GM18861 (cell line): ENCODE results near the gene MAP2K5.
A peak's percentile ranks its signal among the peaks of the same experiment; 100 is the strongest.

Experiments used
- ATAC-seq: cut with Tn5 transposase; IDR thresholded peaks from one replicate; pipeline ENCODE4 v1.9.1; 2021; ENCODE audit not compliant: unreplicated experiment

Gene MAP2K5

GRCh38 chr15:67556976-67557570 is 14.6 kb downstream of the MAP2K5 start:
- no peak for ATAC-seq

DNA sequence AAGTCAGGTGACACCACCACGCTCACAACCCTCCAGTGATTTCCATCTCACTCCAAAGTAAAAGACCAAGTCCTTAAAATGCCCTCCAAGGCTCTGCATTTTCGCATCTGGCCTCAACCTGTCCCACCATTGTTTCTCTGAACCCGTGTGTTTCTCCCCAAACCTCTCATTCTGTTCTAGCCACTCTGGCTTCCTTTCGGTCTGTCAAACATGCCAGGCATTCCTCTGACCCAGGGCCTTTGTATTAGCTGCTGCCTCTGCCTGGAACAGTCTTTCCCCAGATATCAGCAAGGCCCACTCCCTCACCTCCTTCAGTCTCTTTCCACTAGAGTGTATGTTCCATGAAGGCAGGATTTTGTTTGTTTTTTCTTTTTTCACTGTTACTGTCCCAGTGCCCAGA is 16.0 kb downstream of the MAP2K5 start:
- ATAC-seq: no peak

- ATAC-seq: no peak
These were observed 16.7 kb downstream of the MAP2K5 start for GRCh38 chr15:67559158-67559557.

DNA sequence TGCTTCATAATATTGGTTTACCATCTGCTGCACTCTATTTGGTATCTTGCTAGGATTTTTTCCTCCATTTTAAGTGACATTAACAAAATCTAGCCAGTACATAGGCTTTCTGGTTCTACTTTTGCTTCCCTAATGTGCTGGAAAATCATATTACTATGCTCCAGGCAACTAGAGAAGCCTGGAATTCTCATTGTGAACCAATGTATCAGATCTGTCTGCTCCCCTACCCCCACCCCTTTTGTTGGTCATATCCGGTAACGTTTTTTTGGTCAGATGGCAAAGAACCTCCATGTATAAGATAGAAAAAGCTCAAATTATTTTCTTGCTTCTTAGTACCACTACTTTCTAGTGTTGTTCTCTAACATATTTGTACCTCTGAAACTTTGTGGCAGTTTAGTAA is 17.1 kb downstream of the MAP2K5 start:
- no peak for ATAC-seq

DNA sequence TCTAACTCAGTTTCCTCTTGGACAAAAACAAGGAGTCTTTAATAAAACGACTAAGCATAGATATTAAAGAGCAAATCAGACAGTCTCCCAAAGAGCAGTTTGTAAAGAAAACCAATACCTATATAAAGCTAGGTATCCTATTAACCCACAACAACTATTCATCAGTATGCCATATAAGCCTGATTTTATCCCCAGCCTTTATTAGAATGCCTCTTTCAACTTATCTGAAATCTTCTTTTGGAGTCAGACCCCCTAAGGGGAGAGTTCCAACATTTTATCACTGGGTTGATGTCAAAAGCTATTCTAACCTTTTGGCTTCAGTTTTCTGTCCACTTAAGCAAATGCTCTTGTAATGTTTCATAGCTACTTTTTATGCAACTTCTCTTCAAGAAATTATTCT is 17.8 kb downstream of the MAP2K5 start:
- ATAC-seq: no peak

- no peak for ATAC-seq
These were observed 20.6 kb downstream of the MAP2K5 start for GRCh38 chr15:67563092-67563491.

DNA sequence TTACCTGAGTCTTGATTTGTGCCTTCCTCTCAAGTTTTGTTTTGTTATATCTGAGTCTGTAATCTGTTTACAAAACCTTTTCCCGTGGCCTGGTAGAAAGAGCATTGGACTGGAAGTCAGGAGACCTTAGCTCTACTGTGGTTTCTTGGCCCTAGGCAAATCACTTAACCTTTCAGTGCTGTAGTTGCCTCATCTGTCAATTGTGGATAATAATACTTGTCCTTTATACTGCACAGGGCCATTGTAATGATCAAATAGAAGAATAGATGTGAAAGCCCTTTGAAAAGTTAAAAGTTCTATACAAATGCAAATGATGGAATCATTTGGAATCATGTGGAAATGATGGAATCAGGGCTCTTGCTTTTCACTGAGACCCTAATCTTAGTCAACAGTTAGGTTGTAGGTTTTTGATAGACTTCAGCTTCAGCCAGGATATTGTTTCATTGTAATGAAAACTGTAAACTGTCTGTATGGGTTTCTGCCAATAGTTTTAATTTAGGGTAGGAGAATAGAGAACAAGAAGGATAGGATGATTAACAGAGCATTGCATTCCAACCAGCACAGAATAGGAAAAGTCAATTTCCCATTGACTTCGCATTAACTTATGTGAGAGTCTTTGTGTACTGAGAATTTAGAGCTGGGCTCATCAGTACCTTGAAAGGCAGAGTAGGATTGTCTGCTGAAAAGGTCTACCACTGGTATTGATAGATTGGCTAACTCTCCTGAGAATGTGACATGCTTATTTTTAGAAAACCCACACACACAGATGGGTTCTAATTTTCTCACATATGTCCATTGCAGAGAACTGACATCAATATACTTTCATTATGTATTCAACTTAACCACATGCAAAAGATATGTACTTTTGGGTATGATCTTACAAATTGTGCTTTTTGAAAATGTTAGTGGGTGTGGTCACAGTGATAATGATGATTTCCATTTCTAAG is 21.8 kb downstream of the MAP2K5 start:
- ATAC-seq: peak; percentile 91

DNA sequence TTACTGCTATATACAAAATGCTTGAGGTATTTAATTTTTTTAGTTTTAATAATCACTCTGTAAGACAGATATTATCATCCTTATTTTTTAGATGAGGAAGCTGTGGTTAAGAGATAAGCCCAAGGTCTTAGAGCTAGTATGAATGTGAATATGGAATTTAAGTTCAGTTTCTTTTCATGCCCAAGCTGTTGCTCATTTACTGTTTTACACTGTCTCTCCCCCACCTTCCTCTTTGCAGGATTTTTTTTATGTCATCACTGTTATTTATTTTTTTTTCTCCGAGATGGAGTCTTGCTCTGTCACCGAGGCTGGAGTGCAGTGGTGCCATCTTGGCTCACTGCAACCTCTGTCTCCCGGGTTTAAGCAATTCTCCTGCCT is 22.5 kb downstream of the MAP2K5 start:
- ATAC-seq: peak; percentile 9

DNA sequence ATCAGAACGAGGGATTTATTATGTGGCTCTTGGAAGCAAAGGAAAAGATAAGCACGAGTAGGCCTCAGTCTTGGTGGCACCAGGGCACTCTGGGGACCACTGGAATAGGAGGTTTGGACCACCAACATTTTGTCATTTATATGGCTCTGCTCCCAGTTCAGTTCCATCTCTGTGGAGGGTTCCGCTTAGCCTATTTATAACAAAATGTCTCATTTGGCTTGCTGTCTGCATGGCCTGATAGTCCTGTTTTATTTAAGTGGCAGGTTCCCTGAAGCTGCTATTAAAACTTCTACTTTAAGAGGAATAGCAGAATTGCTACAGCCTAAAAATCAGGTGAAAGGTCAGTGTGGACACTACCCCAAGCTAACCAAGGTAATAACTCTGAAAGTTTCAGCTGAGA is 27.2 kb downstream of the MAP2K5 start:
- ATAC-seq: no peak

DNA sequence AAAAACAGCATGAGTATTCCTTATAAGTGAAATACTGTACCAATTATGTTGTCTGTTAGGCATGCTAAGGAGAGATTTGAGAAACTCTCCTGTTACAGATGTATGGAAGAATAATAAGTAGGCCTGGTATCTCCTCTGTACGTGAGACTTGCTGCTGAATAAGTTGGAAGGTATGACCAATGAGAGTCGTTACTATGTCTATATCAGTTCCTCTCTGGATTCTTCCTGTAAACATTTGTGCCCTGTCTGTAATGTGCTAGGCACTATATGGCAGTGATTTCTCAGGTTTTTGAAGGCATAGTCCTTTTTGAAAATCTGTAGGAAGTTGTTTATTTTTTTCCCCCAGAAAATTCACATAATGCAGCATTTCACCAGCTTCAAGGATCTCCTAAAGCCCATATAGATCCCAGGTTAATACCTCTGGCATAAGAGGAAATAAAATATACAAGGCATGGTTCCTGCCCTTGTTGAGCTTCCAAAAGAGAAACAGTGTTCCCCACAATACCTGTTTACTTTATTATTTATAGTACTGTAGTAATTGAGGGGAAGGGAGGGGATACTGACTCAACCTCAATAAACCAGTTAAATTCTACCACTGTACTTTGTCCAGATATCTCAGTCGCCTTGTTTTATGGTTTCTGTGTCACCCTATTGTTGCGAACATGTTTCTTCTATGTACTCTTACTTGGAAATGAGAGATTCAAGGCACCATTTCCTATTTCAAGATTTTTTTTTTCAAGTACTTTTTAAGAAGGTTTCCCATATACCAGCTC is 28.6 kb downstream of the MAP2K5 start:
- ATAC-seq: no peak

- ATAC-seq: no peak
These were observed 29.3 kb downstream of the MAP2K5 start for GRCh38 chr15:67571648-67572415.

DNA sequence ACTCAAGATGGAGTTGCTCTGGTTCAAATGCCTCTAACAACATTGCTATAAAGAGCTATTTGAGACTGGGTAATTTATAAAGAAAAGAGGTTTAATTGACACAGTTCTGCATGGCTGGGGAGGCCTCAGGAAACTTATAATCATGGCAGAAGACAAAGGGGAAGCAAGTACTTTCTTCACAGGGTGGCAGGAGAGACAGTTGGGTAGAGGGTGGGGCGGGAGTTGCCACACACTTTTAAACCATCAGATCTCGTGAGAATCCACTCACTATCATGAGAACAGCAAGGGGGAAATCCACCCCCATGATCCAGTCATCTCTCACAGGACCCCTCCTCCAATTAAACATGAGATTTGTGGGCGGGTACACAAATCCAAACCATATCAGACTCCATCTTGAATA is 30.7 kb downstream of the MAP2K5 start:
- no peak for ATAC-seq

- no peak for ATAC-seq
These were observed 32.6 kb downstream of the MAP2K5 start for GRCh38 chr15:67575039-67575502.

GRCh38 chr15:67578020-67578600 is 35.6 kb downstream of the MAP2K5 start:
- ATAC-seq: no peak

- no peak for ATAC-seq
These were observed 36.7 kb downstream of the MAP2K5 start for GRCh38 chr15:67579164-67579563.

GRCh38 chr15:67579967-67580366 is 37.5 kb downstream of the MAP2K5 start:
- ATAC-seq: no peak

GRCh38 chr15:67584157-67584556 is 41.7 kb downstream of the MAP2K5 start:
- ATAC-seq: no peak

DNA sequence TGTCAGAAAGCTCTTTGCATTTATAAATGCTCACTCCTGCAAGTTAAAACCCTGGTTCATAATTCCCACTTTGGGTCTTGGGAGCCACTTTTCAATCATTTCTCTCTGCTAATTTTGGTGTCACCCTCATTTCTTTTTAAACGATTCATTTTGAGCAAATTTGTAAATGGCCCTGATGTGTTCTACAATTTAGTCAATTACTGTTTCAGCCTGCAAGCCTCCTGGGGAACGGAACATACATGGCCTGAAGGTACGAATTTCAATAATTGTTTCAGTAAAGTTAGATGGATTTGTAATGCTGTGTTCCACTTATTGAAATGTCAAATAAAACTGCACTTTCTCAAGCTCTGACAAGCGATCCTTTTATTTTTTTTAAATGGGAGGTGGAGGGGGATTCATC is 43.2 kb downstream of the MAP2K5 start:
- ATAC-seq: no peak

DNA sequence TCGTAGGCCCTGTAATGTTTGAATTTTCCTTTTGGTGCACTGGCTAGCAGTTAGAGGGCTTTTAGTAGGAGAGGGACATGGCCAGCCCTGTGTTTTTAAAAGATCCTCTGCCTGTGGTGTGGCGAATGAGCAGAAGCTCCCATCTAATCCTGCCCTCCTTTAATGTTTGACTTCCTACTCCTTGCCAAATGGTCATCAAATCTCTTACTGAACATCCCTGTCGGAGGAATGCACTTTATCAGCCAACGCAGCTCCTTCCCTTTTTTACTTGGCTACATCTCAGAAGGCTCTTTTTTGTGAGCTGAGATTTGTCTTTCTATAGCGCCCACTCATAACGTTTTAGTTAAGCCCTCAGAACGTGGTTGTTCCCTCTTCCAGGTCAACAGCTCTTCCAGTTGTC is 44.8 kb downstream of the MAP2K5 start:
- no peak for ATAC-seq

DNA sequence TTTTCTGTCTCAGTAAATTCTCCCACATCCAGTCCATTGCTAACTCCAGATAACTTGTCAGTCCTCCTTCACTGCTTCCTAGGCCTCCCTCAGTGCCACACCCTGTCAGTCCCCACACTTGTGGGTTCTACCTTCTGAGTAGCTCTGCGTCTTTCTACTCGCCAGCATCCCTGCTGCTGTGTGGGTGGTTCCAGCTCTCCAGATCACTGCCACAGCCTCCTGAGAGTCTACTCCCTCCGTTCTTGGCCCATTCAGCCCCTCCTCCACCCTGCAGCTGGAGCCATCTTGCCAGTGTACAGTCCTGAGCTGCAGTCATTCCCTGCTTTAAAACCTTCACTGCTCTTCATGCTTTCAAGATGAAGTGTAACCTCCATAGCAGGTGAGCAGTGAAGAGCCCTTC is 45.3 kb downstream of the MAP2K5 start:
- ATAC-seq: no peak

DNA sequence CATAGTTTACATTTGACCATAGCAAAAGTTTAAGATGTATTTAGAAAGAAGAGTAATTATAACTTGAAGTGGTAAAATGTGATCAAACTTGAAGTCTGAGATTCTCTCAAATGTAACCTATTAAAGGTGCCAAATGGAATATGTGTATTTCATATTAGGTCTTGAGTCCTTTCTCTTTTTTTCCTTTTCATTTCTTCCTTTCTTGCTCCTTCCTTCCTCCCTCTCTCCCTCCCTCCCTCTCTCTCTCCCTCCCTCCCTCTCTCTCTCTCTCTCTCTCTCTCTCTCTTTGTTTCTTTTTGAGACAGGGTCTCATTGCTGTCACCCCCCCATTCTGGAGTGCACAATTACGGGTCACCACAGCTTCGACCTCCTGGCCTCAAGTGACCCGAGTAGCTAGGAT is 47.7 kb downstream of the MAP2K5 start:
- no peak for ATAC-seq
